GM12878 (cell line): ENCODE data around the gene UGT2A1. TPM values are rescaled to one million over a fixed set of nuclear protein-coding genes. Genes with fewer than 3 reads are reported as not detected.

Source experiments
- ATAC-seq: fragments of 200-7000 bp; cut with Tn5 transposase; 3 replicates; pipeline ENCODE4 v1.9.1; 2020; ENCODE audit warnings: mild to moderate bottlenecking, moderate library complexity
- BruUV-seq: library from RNA; stranded (reverse); fragments of 400-500 nt; replicated peaks from 2 replicates; lab custom pipeline; 2021; lab: Mats Ljungman, UMichigan
- CTCF ChIA-PET: fragments of 300-600 bp; sonication (Branson Sonifier 250); formaldehyde crosslinking; extraction: SDS; loops from one replicate; lab custom pipeline; 2021; ENCODE audit warnings: inconsistent platforms; lab: Yijun Ruan, JAX
- POLR2A ChIA-PET: fragments of 350-600 bp; formaldehyde crosslinking; extraction: SDS; loops from one replicate; lab custom pipeline; 2021; ENCODE audit warnings: inconsistent platforms; lab: Charles Lee
- RAD21 ChIA-PET: fragments of 300-600 bp; sonication (Branson Sonifier 250); formaldehyde crosslinking; loops from one replicate; lab custom pipeline; 2023; ENCODE audit warnings: antibody characterized with exemption; ENCODE audit not compliant: unreplicated experiment; lab: Charles Lee
- SMC1A ChIA-PET: fragments of 300-600 bp; sonication (Branson Sonifier 250); formaldehyde crosslinking; loops from one replicate; lab custom pipeline; 2023; ENCODE audit not compliant: unreplicated experiment, uncharacterized antibody; lab: Charles Lee
- DNase-seq: peaks from one replicate; pipeline ENCODE4 v3.0.0-alpha.2; 2011; ENCODE audit warnings: low read depth, low spot score
- FAIRE-seq: peaks from 3 replicates; lab custom pipeline; 2011; peaks lifted over from hg19 to GRCh38; lab: Jason Lieb, UNC
- H2AFZ ChIP-seq: 2 replicates; pipeline ENCODE4 v1.6.0; 2011; ENCODE audit warnings: low read depth, low read length, control low read depth; ENCODE audit not compliant: control insufficient read depth
- H3K27ac ChIP-seq: 2 replicates; pipeline ENCODE4 v1.5.1; 2011; ENCODE audit warnings: control low read depth; ENCODE audit not compliant: control insufficient read depth, insufficient read depth
- H3K27me3 ChIP-seq, 2 experiments: replicated peaks in 1 of 2; 2 replicates each; pipeline versions ENCODE4 v1.6.0 to v1.6.1; 2011; ENCODE audit warnings: low read length in 1 of 2; ENCODE audit not compliant: control insufficient read depth in 2 of 2, insufficient read depth in 2 of 2
- H3K36me3 ChIP-seq, 2 experiments: 2 replicates each; pipeline ENCODE4 v1.5.1; 2011; ENCODE audit warnings: low read length in 1 of 2; ENCODE audit not compliant: control insufficient read depth in 2 of 2, insufficient read depth in 2 of 2
- H3K4me1 ChIP-seq: 2 replicates; pipeline ENCODE4 v1.6.1; 2011; ENCODE audit warnings: mild to moderate bottlenecking, low read length, moderate library complexity, mixed read lengths; ENCODE audit not compliant: control insufficient read depth, insufficient read depth
- H3K4me2 ChIP-seq: 2 replicates; pipeline ENCODE4 v1.6.0; 2011; ENCODE audit warnings: control low read depth; ENCODE audit not compliant: control insufficient read depth, insufficient read depth
- H3K4me3 ChIP-seq: fragments of 200-600 bp; sonication (generic); 2 replicates; pipeline ENCODE4 v1.5.1; 2016
- H3K79me2 ChIP-seq: 2 replicates; pipeline ENCODE4 v1.6.0; 2011; ENCODE audit warnings: low read length; ENCODE audit not compliant: control insufficient read depth, insufficient read depth
- H3K9ac ChIP-seq: 2 replicates; pipeline ENCODE4 v1.8.0; 2011; ENCODE audit warnings: low read length, control low read depth, mixed read lengths; ENCODE audit not compliant: control insufficient read depth, insufficient read depth
- H3K9me3 ChIP-seq: replicated peaks from 3 replicates; pipeline ENCODE4 v1.5.1; 2011; ENCODE audit warnings: mild to moderate bottlenecking, low read length; ENCODE audit not compliant: control insufficient read depth, insufficient read depth
- H4K20me1 ChIP-seq: 2 replicates; pipeline ENCODE4 v1.6.0; 2011; ENCODE audit not compliant: control insufficient read depth, insufficient read depth
- CBX3 ChIP-seq: fragments of 200-600 bp; sonication (generic); IDR thresholded peaks from 2 replicates; pipeline ENCODE4 v1.6.1; 2016; ENCODE audit warnings: low read depth, borderline replicate concordance
- CEBPB ChIP-seq, 2 experiments: fragments of 150-350 bp in 1 of 2; IDR thresholded peaks; 2 replicates each; pipeline ENCODE4 v1.6.1; 2012 to 2014; ENCODE audit warnings: low read depth in 2 of 2, low read length in 2 of 2, borderline replicate concordance in 1 of 2, inconsistent platforms in 1 of 2
- FOS ChIP-seq: IDR thresholded peaks from 3 replicates; pipeline ENCODE4 v1.6.1; 2011; ENCODE audit warnings: borderline replicate concordance; ENCODE audit not compliant: insufficient read length; ENCODE audit errors: extremely low read depth
- IRF5 ChIP-seq: fragments of 450-650 bp; IDR thresholded peaks from 2 replicates; pipeline ENCODE4 v1.6.1; 2017; ENCODE audit warnings: borderline replicate concordance
- JUNB ChIP-seq: IDR thresholded peaks from 2 replicates; pipeline ENCODE4 v1.6.1; 2016; ENCODE audit warnings: antibody characterized with exemption, mild to moderate bottlenecking
- NBN ChIP-seq: fragments of 450-650 bp; IDR thresholded peaks from 2 replicates; pipeline ENCODE4 v1.6.1; 2016
- NFYB ChIP-seq: IDR thresholded peaks from 2 replicates; pipeline ENCODE4 v1.6.1; 2011; ENCODE audit warnings: low read depth, mild to moderate bottlenecking, low read length, improper control_type of control experiment, moderate library complexity; ENCODE audit not compliant: insufficient read depth
- RFX5 ChIP-seq: IDR thresholded peaks from 2 replicates; pipeline ENCODE4 v1.6.1; 2011; ENCODE audit warnings: low read depth, low read length, improper control_type of control experiment
- TCF3 ChIP-seq: IDR thresholded peaks from 2 replicates; pipeline ENCODE4 v1.6.1; 2012; ENCODE audit warnings: low read depth, mild to moderate bottlenecking, low read length, borderline replicate concordance; ENCODE audit not compliant: insufficient read depth
- WRNIP1 ChIP-seq: IDR thresholded peaks from 2 replicates; pipeline ENCODE4 v1.6.1; 2011; ENCODE audit warnings: low read depth, low read length, improper control_type of control experiment, borderline replicate concordance
- ZBED1 ChIP-seq: IDR thresholded peaks from 2 replicates; pipeline ENCODE4 v1.6.1; 2016; ENCODE audit warnings: borderline replicate concordance
- ZNF622 ChIP-seq: fragments of 450-650 bp; IDR thresholded peaks from 2 replicates; pipeline ENCODE4 v1.6.1; 2017; ENCODE audit warnings: mild to moderate bottlenecking, inconsistent platforms
- WGBS: methylation state at CpG from one replicate; pipeline ENCODE4 v1.1.6; 2016; ENCODE audit warnings: low lambda C conversion rate; ENCODE audit not compliant: insufficient replicate concordance, insufficient coverage; ENCODE audit errors: missing lambda C conversion rate; 5-methylcytosine and 5-hydroxymethylcytosine counted together
- in situ Hi-C: fragments of 300-500 bp; cut with MboI; formaldehyde crosslinking; loops from 9 replicates; pipeline ENCODE4 v1.14.3; 2018; ENCODE audit warnings: mixed read lengths
- intact Hi-C: fragments of 100-400 bp; cut with micrococcal nuclease; formaldehyde crosslinking; loops from one replicate; pipeline ENCODE4 v1.14.2; 2022; ENCODE audit not compliant: unreplicated experiment
- polyA plus RNA-seq, 11 experiments: library from polyadenylated mRNA; depleted of rRNA in 4 of 11; unstranded in 6 of 11; stranded (reverse) in 5 of 11; fragments of >200 nt; fragmentation: Nextera tagmentation in 4 of 11; fragmentation: Illumina TruSeq in 1 of 11; extraction: Ambion mirVana in 4 of 11; extraction: Trizol in 1 of 11; gene quantifications; 1 replicate in 1 of 11; 2 replicates in 10 of 11; pipeline versions ENCODE4 v1.2.1 to v1.2.3, GENCODE V29; 2011 to 2016; ENCODE audit warnings: inconsistent platforms in 2 of 11, missing spikeins in 2 of 11, low read depth in 1 of 11
- total RNA-seq, 4 experiments: library from RNA; depleted of rRNA in 3 of 4; stranded (reverse); fragments of >200 nt in 3 of 4; fragmentation: Illumina TruSeq in 1 of 4; extraction: Trizol in 1 of 4; gene quantifications; 2 replicates each; pipeline versions ENCODE4 v1.2.1 to v1.2.3, GENCODE V29; 2013 to 2021

UGT2A1 gene
- total and polyA plus RNA-seq, 10 of the 15 experiments (the other 5 are each of a cell fraction or from before 2014, with no cell fraction given) = 0.04 to 0.50 (median 0.08) TPM; not detected in 5

DNA sequence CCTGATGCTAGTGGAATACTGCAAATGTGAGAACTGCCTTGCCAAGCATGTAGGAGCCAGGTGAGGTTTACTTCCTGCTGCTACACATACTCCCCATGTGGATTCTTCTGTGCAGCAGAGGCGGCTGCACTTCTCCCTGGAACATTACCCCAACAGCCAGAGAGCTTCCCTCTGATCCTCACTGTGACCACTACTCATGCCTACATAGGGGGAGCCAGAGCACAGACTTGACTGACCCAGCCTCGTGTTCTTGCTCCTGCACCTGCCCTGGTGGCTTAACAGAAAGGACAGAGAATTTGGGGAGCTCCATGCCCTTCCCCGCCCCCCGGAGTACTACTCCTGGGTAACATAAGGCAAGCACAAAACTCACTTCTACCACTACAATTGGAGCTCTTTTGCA is 52.0 kb downstream of the UGT2A1 start:
- Histone ChIP-seq H3K9ac (no peak overlapping the region), H3K4me3 (no peak overlapping the region), H3K4me2 (no peak overlapping the region), H3K79me2 (no peaks in the 10 kb centered on the region), H3K4me1 (no peaks in the 10 kb centered on the region), H3K27ac (no peak overlapping the region), H3K27me3 (no peaks in the 10 kb centered on the region), H4K20me1 (no peaks in the 10 kb centered on the region), H2AFZ (no peak overlapping the region), H3K9me3 (no peaks in the 10 kb centered on the region), H3K36me3 (no peaks in the 10 kb centered on the region)
- BruUV-seq = no TSS peak
- no peak for ATAC-seq
- SMC1A ChIA-PET = no interaction called here
- RAD21 ChIA-PET = no interaction called here
- intact Hi-C loops = no loop called here
- CTCF ChIA-PET = no interaction called here
- no peak for FAIRE-seq
- POLR2A ChIA-PET = no interaction called here
- in situ Hi-C loops = loop anchor here (25.0 kb wide), 2 partner anchors 289 to 1114 kb away; no protein-coding TSS in a partner anchor
- TF ChIP-seq WRNIP1 (no peak), ZNF622 (no peak), FOS (no peak), ZBED1 (no peak), NFYB (no peak), CEBPB (IDR thresholded peaks at IDR 0.05; ENCODE audit: borderline replicate concordance in 1 of 2, low read depth in 2 of 2, low read length in 2 of 2) (no peak), NBN (no peak), TCF3 (no peak), IRF5 (no peak), JUNB (no peak), CBX3 (no peak), RFX5 (no peak)
- WGBS = 30% methylated on average over 4 of the region's 4 CpGs
- no peak for DNase-seq
